HEK293 (cell line): ENCODE results near the gene IGF2BP2.

Experiments
- CTCF ChIA-PET: fragments of 350-600 bp; formaldehyde crosslinking; extraction: SDS; loops from one replicate; lab custom pipeline; 2021; ENCODE audit warnings: antibody characterized with exemption; lab: Yijun Ruan, JAX
- POLR2A ChIA-PET: fragments of 300-600 bp; formaldehyde crosslinking; extraction: SDS; loops from one replicate; lab custom pipeline; 2020; ENCODE audit warnings: antibody characterized with exemption, inconsistent platforms; lab: Yijun Ruan, JAX
- H3K27ac ChIP-seq: fragments of 200-500 bp; sonication (Bioruptor generic); 2 replicates; pipeline ENCODE4 v1.5.1; 2014; ENCODE audit warnings: low read depth, low read length, control low read depth, inconsistent platforms; ENCODE audit errors: extremely low read depth
- H3K36me3 ChIP-seq, 2 experiments: fragments of 200-500 bp in 1 of 2; sonication (Bioruptor generic) in 1 of 2; 1 replicate in 1 of 2; 2 replicates in 1 of 2; pipeline ENCODE4 v1.5.1; 2014 to 2017; ENCODE audit warnings: inconsistent platforms in 2 of 2, low read length in 2 of 2; ENCODE audit not compliant: control insufficient read depth in 2 of 2, insufficient read depth in 1 of 2
- H3K4me1 ChIP-seq: fragments of 200-500 bp; sonication (Bioruptor generic); 2 replicates; pipeline ENCODE4 v1.5.1; 2014; ENCODE audit warnings: mild to moderate bottlenecking, low read length, inconsistent platforms; ENCODE audit not compliant: control insufficient read depth, insufficient read depth
- H3K4me3 ChIP-seq: 2 replicates; pipeline ENCODE4 v1.5.1; 2011; ENCODE audit warnings: low read depth, mild to moderate bottlenecking, control low read depth, low read length, moderate library complexity
- H3K9me3 ChIP-seq: fragments of 200-500 bp; sonication (Bioruptor generic); 2 replicates; pipeline ENCODE4 v1.5.1; 2014; ENCODE audit warnings: low read depth, low read length, inconsistent platforms; ENCODE audit not compliant: control insufficient read depth, insufficient read depth
- GLI2 ChIP-seq: fragments of 450-650 bp; formaldehyde crosslinking; IDR thresholded peaks from 2 replicates; pipeline ENCODE4; 2017; ENCODE audit warnings: missing biosample characterization, missing genetic modification characterization, low read depth, borderline replicate concordance
- GLIS2 ChIP-seq: fragments of 450-650 bp; formaldehyde crosslinking; IDR thresholded peaks from 2 replicates; pipeline ENCODE4 v1.5.1; 2016; ENCODE audit warnings: missing biosample characterization, missing genetic modification characterization
- PATZ1 ChIP-seq: fragments of 450-650 bp; formaldehyde crosslinking; IDR thresholded peaks from 2 replicates; pipeline ENCODE4 v1.5.1; 2016; ENCODE audit warnings: missing biosample characterization, missing genetic modification characterization
- PRDM1 ChIP-seq: fragments of 450-650 bp; formaldehyde crosslinking; IDR thresholded peaks from 2 replicates; pipeline ENCODE4; 2016; ENCODE audit warnings: missing biosample characterization, missing genetic modification characterization
- REST ChIP-seq: fragments of 450-650 bp; formaldehyde crosslinking; IDR thresholded peaks from 2 replicates; pipeline ENCODE4 v1.5.1; 2016; ENCODE audit warnings: missing biosample characterization, missing genetic modification characterization
- SETDB1 ChIP-seq: IDR thresholded peaks from one replicate; pipeline ENCODE4 v1.6.1; 2017; ENCODE audit warnings: mild to moderate bottlenecking, low read length, moderate library complexity, mixed read lengths; ENCODE audit not compliant: insufficient read length
- SP7 ChIP-seq: fragments of 450-650 bp; formaldehyde crosslinking; IDR thresholded peaks from 2 replicates; pipeline ENCODE4 v1.5.1; 2016; ENCODE audit warnings: missing biosample characterization, missing genetic modification characterization
- TRIM28 ChIP-seq: IDR thresholded peaks from 2 replicates; pipeline ENCODE4 v1.6.1; 2011; ENCODE audit warnings: low read length, control low read depth, borderline replicate concordance
- ZNF174 ChIP-seq: fragments of 450-650 bp; formaldehyde crosslinking; IDR thresholded peaks from 2 replicates; pipeline ENCODE4 v1.5.0; 2017; ENCODE audit warnings: missing biosample characterization, mild to moderate bottlenecking, missing genetic modification characterization
- ZNF19 ChIP-seq: fragments of 450-650 bp; formaldehyde crosslinking; IDR thresholded peaks from 2 replicates; pipeline ENCODE4; 2016; ENCODE audit warnings: missing biosample characterization, missing genetic modification characterization, low read depth
- ZNF248 ChIP-seq: fragments of 450-650 bp; formaldehyde crosslinking; IDR thresholded peaks from 2 replicates; pipeline ENCODE4 v1.5.1; 2017; ENCODE audit warnings: missing biosample characterization, missing genetic modification characterization
- ZNF37A ChIP-seq: fragments of 450-650 bp; IDR thresholded peaks from 2 replicates; pipeline ENCODE4 v1.5.1; 2018; ENCODE audit warnings: missing biosample characterization, missing genetic modification characterization
- ZNF433 ChIP-seq: fragments of 450-650 bp; formaldehyde crosslinking; IDR thresholded peaks from 2 replicates; pipeline ENCODE4 v1.5.1; 2016; ENCODE audit warnings: missing biosample characterization, missing genetic modification characterization, low read depth
- ZNF596 ChIP-seq: fragments of 450-650 bp; IDR thresholded peaks from 2 replicates; pipeline ENCODE4 v1.5.0; 2018; ENCODE audit warnings: missing biosample characterization, mild to moderate bottlenecking, missing genetic modification characterization, moderate library complexity
- ZNF624 ChIP-seq: fragments of 450-650 bp; formaldehyde crosslinking; IDR thresholded peaks from 2 replicates; pipeline ENCODE4 v1.5.1; 2017; ENCODE audit warnings: missing biosample characterization, missing genetic modification characterization
- ZNF76 ChIP-seq: fragments of 450-650 bp; formaldehyde crosslinking; IDR thresholded peaks from 2 replicates; pipeline ENCODE4; 2016; ENCODE audit warnings: low read depth, missing biosample characterization, missing genetic modification characterization, borderline replicate concordance
- ZNF768 ChIP-seq: fragments of 450-650 bp; formaldehyde crosslinking; IDR thresholded peaks from 2 replicates; pipeline ENCODE4 v1.5.1; 2018; ENCODE audit warnings: missing biosample characterization, mild to moderate bottlenecking, missing genetic modification characterization
- ZNF830 ChIP-seq: fragments of 450-650 bp; IDR thresholded peaks from 2 replicates; pipeline ENCODE4 v1.5.0; 2018; ENCODE audit warnings: missing biosample characterization, missing genetic modification characterization, low read depth, mild to moderate bottlenecking, moderate library complexity
- TF ChIP-seq, protein P1 (sequence below): fragments of 450-650 bp; formaldehyde crosslinking; IDR thresholded peaks from 2 replicates; pipeline ENCODE4 v1.5.1; 2016; ENCODE audit warnings: missing biosample characterization, missing genetic modification characterization, borderline replicate concordance
- TF ChIP-seq, protein P2 (sequence below): fragments of 450-650 bp; formaldehyde crosslinking; IDR thresholded peaks from 2 replicates; pipeline ENCODE4 v1.5.1; 2016; ENCODE audit warnings: missing biosample characterization, missing genetic modification characterization

IGF2BP2 gene

DNA sequence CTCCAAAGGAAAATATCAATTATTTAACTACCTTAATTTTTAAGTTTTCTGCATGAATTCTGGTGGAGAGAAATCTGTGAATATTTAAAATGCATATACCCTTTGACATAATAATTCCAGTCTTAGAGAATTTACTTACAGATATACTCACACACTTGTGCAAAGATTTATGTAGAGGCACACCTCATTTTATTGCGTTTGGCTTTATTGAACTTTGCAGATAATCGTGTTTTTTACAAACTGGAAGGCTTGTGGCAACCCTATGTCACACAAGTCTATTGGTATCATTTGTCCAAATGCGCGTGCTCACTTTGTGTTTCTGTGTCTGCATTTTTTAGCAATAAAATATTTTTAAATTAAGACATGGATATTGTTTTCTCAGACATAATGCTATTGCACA, 157.3 kb downstream of the IGF2BP2 start:
- Histone ChIP-seq H3K36me3 (peaks cover 25 to 63% of the 10 kb centered on the region in 2 experiments), H3K4me1 (no peaks in the 10 kb centered on the region), H3K27ac (no peak overlapping the region), H3K4me3 (no peak overlapping the region), H3K9me3 (no peaks in the 10 kb centered on the region)
- POLR2A ChIA-PET: no interaction called here
- no peak for TF ChIP-seq ZNF174 (tag by site-specific recombination)
- CTCF ChIA-PET: interaction anchor here (0.6 kb wide), 1 partner anchor 207 kb away, joined by 3 read pairs; no protein-coding TSS in a partner anchor

DNA sequence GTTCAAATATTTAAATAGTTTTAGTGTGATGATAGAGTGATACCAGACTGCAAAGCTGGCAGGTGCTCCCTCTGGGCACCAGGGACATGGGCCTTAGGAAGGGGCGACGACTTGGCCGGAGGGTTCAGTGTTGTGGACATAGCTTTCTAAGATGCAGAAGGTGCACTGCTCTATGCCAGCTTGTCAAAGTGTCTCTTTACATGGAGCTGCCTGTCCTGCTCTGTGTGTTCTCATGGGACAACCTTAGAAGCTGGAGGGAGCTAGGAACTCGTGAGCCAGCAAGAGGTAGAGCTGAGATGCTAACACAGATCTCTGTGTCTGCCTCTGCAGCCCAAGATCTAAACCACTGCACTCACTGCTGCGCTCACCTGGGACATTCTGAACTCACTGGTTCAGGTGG, 160.9 kb downstream of the IGF2BP2 start:
- CTCF ChIA-PET: interaction anchor here (0.5 to 1.4 kb wide), 5 partner anchors 14 to 1325 kb away, joined by 3 to 4 read pairs (median 3); no protein-coding TSS in a partner anchor
- Histone ChIP-seq H3K4me3 (no peak overlapping the region), H3K27ac (no peak overlapping the region), H3K9me3 (no peaks in the 10 kb centered on the region), H3K36me3 (peaks cover 7 to 42% of the 10 kb centered on the region in 2 experiments), H3K4me1 (no peaks in the 10 kb centered on the region)
- no peak for TF ChIP-seq ZNF830 (tag by site-specific recombination)
- TF ChIP-seq PRDM1 (tag by site-specific recombination): no peak
- TF ChIP-seq ZNF433 (tag by site-specific recombination): no peak
- TF ChIP-seq, protein P1, sequence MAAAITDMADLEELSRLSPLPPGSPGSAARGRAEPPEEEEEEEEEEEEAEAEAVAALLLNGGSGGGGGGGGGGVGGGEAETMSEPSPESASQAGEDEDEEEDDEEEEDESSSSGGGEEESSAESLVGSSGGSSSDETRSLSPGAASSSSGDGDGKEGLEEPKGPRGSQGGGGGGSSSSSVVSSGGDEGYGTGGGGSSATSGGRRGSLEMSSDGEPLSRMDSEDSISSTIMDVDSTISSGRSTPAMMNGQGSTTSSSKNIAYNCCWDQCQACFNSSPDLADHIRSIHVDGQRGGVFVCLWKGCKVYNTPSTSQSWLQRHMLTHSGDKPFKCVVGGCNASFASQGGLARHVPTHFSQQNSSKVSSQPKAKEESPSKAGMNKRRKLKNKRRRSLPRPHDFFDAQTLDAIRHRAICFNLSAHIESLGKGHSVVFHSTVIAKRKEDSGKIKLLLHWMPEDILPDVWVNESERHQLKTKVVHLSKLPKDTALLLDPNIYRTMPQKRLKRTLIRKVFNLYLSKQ (tag by site-specific recombination): no peak
- no peak for TF ChIP-seq ZNF76 (tag by site-specific recombination)
- no peak for TF ChIP-seq SETDB1
- TF ChIP-seq, protein P2, sequence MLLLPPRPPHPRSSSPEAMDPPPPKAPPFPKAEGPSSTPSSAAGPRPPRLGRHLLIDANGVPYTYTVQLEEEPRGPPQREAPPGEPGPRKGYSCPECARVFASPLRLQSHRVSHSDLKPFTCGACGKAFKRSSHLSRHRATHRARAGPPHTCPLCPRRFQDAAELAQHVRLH: no peak
- TF ChIP-seq GLIS2 (tag by site-specific recombination): no peak
- TF ChIP-seq ZNF19 (tag by site-specific recombination): no peak
- no peak for TF ChIP-seq TRIM28
- no peak for TF ChIP-seq ZNF37A (tag by site-specific recombination)
- TF ChIP-seq REST: no peak
- TF ChIP-seq ZNF596 (tag by site-specific recombination): no peak
- TF ChIP-seq ZNF768 (tag by site-specific recombination): no peak
- TF ChIP-seq PATZ1: no peak
- no peak for TF ChIP-seq ZNF248
- no peak for TF ChIP-seq SP7 (tag by site-specific recombination)
- TF ChIP-seq ZNF624 (tag by site-specific recombination): no peak
- TF ChIP-seq GLI2 (tag by site-specific recombination): no peak
- POLR2A ChIA-PET: no interaction called here
